GM21576 (cell line): ENCODE data around the gene CKAP4.

Source experiments
- ATAC-seq: cut with Tn5 transposase; IDR thresholded peaks from one replicate; pipeline ENCODE4 v1.9.1; 2021; ENCODE audit warnings: mild to moderate bottlenecking, moderate library complexity; ENCODE audit not compliant: unreplicated experiment

Gene CKAP4

DNA sequence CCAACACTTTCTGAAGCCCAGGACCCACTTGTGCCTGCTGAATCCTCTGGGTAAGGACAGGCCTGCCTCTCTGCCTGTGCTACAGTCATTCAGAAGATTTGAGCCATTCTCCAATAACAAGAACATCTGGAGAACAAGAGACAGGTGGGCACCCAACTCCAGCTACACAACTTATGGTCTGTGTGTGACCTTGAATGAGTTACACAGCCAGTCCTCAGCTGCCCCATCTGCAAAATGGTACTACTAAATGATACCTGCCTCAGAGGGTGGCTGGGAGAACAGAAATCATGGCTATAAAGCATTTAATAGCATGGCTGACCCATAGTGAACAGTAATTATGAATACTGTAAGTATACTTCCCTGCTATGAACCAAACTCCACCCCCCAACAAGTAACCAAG lies 4.2 kb downstream of the CKAP4 start:
- ATAC-seq, result no peak

DNA sequence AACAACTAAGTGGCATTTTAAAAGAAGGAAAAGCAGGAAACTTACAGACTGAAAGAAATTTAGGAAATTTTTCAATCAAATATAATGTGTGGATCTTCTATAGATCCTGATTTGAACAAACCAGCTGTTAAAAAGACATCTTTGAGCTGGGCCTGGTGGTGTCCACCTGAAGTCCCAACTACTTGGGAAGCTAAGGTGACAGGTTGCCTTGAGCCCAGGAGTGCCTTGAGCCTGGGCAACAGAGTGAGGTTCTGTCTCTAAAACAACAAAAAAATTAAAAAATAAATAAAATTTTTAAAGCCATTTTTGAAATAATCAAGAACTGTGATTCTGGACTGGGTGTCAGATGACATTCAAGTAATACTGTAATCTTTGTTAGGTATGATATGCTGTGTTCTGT lies 7.0 kb downstream of the CKAP4 start:
- no peak for ATAC-seq

DNA sequence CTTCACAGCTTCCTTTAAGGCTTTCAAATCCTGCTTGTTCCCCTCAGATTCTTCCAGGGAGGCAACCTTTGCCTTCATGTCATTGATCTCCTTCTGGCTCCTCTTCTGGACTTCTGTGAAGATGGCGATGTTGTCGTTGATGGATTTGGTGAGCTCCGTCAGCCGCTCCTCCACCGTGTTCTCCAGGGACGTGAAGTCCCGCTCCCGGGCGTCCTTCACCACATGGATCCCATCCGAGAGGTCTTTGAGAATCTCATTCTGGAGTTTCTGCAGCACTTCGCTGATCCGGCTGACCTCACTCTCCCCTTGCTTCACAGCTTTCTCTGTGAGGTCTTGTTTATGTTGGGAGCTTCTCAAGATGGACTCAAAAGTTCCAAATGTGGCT lies 7.9 kb downstream of the CKAP4 start:
- no peak for ATAC-seq

DNA sequence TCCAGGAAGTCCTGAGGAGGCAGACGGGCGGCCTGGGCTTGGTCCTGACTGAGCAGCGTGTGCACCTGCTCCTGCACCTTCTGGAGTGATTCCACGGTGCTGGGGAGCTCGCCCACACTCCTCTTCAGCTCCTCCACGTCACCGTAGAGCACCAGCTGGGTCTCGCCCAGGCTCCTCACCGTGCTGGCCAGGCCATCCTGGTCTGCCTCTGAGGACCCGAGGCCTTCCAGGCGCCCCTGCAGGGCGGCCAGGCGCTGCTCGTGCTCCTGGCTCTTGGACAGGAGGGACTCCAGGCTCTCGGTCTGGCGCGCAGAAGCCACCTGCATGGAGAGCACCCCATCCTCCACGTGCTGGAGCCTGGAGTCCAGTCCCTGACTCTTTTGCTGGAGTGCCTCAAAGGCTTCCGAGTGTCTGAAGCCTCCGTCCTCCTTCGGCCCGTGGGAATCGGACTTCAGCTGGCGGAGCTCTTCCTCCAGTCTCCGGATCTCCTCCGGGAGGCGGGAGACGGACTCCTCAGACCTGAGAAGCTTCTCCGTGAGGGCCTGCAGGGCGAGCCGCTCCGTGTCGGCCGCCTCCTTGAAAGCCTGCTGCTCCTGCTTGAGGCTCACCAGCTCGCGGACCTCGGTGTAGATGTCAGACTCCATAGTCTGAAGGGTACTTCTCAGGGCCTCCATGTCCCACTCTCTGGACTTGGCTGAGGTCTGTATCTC lies 8.4 kb downstream of the CKAP4 start:
- ATAC-seq, result no peak

DNA sequence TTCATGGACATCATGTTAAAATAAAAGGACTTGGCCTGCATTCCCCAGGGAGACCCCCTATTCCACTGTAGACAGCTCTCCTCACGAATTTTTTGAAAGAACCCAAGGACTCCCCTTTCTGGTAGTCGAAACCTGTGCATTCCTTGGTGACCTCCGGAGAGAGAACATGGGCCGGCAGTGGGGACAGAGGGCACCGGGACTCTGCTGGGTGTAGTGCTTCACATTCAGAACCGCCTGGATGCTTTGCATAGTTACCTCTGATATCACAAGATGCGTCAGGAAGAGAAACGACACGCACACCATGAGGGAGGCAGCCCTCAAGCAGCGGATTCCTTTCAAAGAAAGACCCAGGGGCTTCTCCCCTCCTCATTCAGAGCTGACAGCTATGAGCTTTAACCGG lies 9.7 kb downstream of the CKAP4 start:
- ATAC-seq, result no peak

DNA sequence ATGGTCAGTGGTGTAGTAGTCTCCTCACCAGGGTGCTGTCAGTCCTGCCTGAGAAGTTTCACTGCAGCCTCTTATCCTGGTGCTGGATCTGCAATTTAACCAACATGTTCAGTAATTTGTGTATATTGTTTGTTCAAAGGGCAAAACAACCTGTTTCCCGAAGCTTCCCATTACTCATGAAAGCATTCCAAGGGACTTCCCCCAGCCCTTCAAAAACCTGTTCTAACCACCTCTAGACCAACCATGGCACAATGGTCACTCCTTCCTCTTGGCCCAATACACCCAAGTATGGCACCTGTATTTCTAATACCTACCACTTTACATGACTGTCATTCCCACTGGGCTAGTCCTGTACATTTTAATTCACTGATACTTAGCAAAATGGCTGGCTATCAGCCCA lies 12.1 kb downstream of the CKAP4 start:
- ATAC-seq, result no peak

DNA sequence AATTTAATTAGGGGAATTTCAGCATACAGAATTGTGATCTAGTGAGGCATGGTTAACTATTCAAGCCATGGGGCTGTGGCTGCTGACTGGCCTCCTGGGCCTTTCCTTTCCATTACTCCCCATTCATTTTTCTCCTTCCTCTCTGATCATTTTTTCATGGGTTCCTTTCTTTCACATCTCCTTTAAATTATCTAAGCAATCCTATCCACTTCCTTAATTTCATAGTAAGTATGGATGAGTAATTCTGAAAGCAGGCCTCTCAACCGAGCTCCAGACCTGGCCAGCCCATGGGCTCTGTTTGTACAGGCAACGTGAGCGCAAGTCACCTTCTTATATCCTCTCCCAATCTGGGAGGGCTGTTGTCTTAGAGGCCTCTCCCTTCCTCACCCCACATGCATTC lies 13.4 kb downstream of the CKAP4 start:
- ATAC-seq, result no peak

DNA sequence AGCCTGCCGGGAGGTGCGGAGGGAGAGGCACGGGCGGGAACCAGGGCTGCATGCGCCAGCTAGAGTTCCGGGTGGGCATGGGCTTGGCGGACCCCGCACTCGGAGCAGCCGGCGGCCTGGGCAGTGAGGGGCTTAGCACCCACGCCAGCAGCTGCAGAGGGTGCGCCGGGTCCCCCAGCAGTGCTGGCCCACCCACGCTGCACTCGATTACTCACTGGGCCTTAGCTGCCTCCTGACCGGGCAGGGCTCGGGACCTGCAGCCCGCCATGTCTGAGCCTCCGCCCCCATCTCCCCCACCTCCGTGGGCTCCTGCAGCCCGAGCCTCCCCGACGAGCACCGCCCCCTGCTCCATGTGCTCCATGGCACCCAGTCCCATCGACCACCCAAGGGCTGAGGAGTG lies 14.8 kb downstream of the CKAP4 start:
- ATAC-seq, result no peak

DNA sequence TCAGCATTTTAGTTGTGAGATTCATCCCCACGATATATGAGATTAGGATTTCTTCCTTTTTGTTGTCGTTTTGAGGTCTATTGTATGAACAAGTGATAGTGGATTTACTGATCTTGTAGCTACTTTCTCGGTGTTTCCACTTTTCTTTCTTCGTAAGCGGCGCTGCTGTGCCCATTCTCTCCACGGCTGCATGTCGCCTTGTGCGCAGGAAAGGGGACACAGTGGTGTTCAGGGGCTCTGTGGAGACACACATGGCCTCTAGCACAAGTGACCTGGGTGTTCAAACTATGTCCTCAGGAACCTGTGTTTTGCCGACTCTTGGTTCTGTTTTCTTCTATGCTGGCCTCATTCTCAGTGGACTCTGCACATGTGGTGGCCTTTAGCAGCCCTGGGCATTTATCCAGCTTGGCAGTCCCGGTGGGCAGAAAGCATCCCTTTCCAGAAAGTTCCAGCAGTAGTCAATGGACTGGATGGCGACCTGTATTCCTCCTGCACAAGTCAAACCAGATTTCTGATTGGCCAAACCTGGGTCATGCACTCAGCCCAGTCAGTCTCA lies 18.7 kb downstream of the CKAP4 start:
- no peak for ATAC-seq

DNA sequence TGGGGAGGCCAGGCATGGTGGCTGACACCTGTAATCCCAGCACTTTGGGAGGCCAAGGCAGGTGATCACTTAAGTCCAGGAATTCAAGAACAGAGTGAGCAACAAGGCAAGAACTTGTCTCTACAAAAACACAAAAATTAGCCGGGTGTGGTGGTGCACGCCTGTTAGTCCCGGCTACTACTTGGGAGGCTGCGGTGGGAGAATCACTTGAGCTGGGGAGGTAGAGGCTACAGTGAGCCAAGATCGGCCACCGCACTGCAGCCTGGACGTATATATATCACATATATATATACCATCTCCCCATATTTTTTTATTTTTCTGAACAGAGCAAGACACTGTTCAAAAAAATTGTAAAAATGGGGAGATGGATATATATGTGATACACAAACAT lies 19.5 kb downstream of the CKAP4 start:
- no peak for ATAC-seq

DNA sequence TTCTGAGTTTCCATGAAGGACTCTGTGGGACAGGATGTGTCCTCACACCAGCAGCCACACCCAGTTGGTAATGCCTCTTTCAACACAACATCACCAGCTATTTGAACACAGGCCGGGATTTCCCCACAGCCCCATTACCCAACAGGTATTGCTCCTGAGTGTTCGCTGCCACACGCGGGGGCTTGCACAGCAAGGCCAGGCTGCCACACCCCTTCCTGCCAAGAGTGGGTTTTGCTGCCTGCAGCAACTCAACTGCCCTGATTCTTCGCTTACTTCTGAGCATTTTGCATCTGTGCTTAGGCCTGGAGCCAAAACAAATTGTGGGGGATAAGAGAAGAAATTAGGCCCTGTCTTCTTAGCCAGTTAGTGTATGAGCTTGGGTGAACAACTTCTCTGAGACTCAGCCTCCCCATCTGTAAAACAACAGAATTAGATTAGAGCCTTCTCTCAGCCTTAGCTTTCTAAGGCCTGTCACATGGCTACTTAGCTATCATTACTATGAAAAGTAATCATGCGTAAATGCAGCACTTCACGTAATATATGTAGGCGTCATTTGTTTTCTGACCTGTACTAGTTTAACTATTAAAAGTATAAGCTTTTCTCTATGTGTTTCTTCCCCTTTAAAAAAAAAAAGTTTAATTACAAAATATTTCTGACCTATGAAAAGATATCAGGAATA lies 20.0 kb downstream of the CKAP4 start:
- ATAC-seq, result no peak

DNA sequence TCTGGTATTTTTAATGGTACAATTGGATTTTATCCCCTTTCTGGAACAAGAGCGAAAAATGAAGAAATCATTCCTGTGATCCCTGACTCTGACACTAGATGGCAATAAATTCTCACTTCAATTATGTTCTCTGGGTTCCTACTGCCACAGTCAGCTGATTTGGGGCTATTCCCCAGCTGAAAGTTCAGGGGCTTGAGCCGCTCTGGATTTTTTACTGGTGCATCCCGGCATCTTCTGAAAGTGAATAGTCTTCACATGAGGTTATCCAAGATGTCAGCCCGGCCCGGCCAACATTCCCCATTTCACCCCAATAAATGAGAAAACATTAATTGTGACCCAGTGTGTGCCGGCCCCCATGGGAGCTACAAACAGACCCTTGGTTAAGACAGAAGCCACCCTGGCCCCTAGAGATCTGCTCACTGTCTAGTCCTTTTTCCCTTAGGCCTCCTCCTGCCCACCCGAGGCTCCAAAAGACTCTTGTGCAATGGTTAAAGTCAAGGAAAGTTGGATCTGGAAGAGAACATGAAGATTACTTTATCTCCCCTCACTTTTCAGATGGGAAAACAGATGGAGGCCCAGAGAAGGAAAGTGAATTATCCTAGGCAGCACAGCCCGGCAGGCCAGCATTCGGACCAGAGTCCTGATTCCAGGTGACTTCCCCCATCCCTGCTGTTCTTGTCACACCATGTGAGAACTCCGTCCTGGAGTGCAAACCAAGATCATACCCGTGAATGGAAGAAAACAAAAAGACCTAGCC lies 20.8 kb downstream of the CKAP4 start:
- no peak for ATAC-seq

DNA sequence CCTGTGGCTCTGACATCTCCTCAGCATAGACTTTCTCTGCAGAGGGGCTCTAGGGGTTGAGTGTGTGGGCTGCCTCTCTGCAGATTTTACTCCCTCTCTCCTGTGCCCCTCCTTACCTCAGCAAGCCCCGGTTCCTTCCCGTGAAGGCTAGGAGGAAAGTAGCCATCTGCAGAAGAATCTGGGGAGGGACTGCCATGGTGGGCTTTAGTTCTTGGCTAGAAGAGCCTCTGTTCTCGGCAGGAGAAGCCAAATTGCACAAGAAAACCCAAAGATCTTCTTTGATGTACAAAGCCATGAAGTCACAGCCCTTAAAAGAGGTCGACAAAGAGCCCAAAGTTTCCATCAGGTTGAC lies 23.5 kb downstream of the CKAP4 start:
- ATAC-seq, result no peak

DNA sequence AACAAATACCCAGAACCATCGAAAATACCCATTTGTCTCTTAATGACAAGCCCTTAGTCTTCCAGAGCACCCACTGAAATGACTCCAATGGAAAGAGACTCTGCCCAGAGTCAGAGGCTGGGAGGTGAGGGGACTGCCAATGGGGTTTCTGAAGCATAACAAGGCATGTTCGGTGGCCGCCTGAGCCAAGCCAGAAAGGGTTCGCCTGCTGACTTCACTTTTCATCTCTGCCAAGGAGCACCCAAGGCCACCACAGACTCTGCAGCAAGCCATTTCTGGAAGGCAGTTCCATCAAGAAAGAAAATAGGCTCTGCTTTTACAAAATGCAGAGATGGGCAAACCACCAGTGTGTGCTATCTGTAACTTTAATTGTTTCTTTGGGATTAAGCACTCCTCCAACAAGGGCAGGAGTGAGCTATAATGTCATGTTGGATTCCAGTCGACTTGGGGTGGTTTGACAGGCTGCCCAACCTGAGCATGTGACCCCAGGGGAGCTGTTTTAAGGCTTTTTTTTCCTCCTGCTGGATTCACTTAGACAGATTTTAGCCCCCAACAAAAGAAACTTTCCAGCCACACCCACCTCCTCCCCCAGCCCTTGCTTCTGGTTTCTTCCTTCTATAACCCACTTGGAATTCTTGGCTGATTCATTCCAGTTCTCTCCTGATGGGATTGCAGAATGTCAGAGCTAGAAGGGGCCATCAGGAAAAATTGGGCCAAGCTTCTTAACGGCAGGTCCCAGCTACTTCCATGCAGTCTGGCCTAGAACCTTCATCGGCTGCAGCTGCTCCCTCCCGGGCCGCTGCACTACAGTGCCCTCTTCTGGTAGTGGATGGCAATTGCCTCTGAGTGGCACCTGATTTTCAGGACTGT lies 24.1 kb downstream of the CKAP4 start:
- ATAC-seq, result peak; percentile 77

DNA sequence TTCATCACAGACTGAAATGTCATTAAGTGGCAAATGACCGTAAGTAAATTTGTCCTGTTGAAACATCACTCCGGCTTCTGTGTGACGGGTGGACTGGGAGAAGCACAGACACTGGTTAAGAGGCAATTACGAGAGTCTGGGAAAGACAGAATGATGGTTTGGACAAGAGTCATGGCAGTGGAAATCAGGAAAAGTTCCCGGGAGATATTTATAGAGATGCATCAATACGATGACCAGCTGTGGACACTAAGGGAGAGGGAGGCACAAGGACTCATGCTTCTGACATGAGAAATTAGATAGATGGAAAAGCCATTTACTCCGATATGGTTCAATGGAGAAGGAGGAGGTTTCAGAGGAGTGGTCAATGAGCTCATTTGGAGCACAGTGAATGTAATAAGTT lies 27.3 kb downstream of the CKAP4 start:
- ATAC-seq, result no peak

DNA sequence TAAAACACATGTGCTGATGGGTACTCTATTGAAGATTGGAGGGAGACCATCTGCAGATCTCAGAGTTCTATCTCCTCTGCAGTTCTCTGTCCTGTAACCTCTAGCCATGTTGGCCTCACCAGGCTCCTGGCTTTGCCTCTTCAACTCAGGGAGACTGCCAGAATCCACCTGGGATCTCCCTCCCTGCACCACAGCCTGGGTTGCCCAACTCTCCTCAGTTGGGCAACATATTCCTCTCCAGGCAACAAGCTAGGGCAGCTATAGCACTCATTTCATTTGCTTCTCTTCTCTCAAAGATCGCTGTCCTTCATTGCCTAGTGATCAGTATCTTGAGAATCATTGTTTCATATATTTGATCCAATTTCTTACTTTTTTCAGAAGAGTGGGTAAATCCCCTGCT lies 28.8 kb downstream of the CKAP4 start:
- no peak for ATAC-seq

DNA sequence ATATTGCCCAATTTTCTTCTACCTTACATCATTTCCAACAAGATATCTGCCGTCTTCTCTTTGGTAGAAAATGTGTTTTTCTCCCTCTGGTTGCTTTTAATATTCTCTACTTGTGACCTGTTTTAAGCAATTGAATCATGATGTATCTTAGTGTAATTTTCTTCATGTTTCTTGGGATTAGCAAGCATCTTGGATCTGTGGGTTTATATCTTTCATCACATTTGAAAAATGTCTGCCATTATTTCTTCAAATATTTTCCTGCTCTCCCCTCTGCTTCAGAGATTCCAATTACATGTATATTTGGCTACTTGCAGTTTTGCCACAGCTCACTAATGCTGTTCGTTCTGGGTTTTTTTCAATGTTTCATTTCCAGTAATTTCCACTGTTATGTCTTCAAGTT lies 30.1 kb downstream of the CKAP4 start:
- no peak for ATAC-seq

DNA sequence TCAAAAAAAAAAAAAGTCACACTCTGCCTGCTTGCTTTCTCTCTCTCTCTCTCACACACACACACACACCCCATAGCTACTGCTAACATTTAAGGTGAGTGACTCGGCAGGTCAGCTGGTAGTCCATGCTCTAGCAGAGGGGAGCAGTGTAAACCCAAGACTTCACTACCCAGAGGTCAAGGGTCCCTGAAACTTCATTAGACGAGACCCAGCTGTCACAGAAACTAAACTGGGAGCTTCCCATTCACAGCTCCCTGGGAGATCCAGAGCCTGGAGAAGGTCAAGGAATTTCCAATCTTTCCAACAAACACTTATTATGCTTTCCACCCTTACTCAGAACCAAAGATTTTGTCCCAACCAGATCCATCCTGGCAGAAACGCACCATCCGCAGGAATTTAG lies 33.2 kb downstream of the CKAP4 start:
- ATAC-seq, result no peak

DNA sequence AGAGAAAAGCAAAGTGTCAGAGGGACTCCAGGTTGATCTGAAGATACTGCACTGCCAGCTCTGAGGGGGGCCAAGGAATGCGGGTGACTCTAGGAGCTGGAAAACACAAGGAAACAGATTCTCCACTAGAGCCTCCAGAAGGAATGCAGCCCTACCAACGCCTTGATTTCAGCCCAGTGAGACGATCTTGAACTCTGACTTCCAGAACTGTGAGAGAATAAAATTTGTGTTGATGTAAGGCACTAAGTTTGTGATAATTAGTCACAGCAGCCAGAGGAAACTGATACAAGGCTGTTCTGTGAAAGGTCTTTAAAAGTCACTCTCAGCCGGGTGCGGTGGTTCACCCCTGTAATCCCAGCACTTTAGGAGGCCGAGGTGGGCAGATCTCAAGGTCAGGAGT lies 34.2 kb downstream of the CKAP4 start:
- no peak for ATAC-seq

DNA sequence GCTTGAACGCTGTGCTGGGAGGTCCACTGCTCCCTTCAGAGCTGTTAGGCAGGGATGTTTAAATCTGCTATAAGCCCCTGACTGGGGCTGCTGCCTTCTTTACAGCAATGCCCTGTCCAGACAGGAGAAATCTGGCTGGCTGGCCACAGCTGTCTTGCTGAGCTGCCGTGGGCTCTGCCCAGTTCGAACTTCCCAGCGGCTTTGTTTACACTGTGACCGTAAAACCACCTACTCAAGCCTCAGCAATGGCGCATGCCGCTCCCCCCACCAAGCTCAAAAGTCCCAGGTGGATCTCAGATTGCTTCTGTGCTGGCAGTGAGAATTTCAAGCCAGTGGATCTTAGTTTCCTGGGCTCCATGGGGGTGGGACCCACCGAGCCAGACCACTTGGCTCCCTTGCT lies 35.8 kb downstream of the CKAP4 start:
- ATAC-seq, result no peak
